Skin epidermis (tissue), 12 donors: ENCODE data around the gene TMEM87A.

Experiments
- H3K27ac ChIP-seq, 21 experiments: fragments of 200-600 bp; sonication (generic) in 11 of 21; one replicate each; pipeline ENCODE4 v1.5.0; 2020; ENCODE audit warnings: mild to moderate bottlenecking in 3 of 21, inconsistent platforms in 2 of 21, moderate library complexity in 2 of 21
- H3K4me3 ChIP-seq, 7 experiments: fragments of 200-600 bp; sonication (generic) in 2 of 7; one replicate each; pipeline ENCODE4 v1.5.0; 2020; ENCODE audit warnings: inconsistent platforms in 2 of 7, mild to moderate bottlenecking in 2 of 7, moderate library complexity in 1 of 7

Gene TMEM87A

GRCh38 chr15:42171795-42172194 lies 101.4 kb downstream of the TMEM87A start:
- Histone ChIP-seq H3K27ac (no peak overlapping the region), H3K4me3 (no peak overlapping the region)

GRCh38 chr15:42171122-42171521 lies 102.1 kb downstream of the TMEM87A start:
- Histone ChIP-seq H3K4me3 (no peak overlapping the region), H3K27ac (peak overlapping the region in 1 of 21 experiments; percentile 1)

- H3K27ac ChIP-seq = no peak overlapping the region
- H3K4me3 ChIP-seq = no peak overlapping the region
These were observed 106.8 kb downstream of the TMEM87A start for GRCh38 chr15:42166225-42166940.

GRCh38 chr15:42165106-42165505 lies 108.1 kb downstream of the TMEM87A start:
- Histone ChIP-seq H3K27ac (peak overlapping the region in 12 of 21 experiments; percentile 4 to 77 (median 58)), H3K4me3 (no peak overlapping the region)

GRCh38 chr15:42163947-42164550 lies 109.2 kb downstream of the TMEM87A start:
- no peak overlapping the region for H3K4me3 ChIP-seq
- H3K27ac ChIP-seq = peak overlapping the region in 15 of 21 experiments; percentile 15 to 77 (median 58)

GRCh38 chr15:42163291-42163690 lies 109.9 kb downstream of the TMEM87A start:
- Histone ChIP-seq H3K4me3 (no peak overlapping the region), H3K27ac (peak overlapping the region in 4 of 21 experiments; percentile 15 to 77 (median 40))
